Measurements from ENCODE around the gene RBFOX2. TPM values are rescaled to one million over a fixed set of nuclear protein-coding genes. Genes with fewer than 3 reads are reported as not detected.
"Not testable (repeated sequence)": the region's sequence is repeated elsewhere in the genome, so short reads cannot be mapped to it uniquely, and the experiment has no call there.

The RBFOX2 gene
- total RNA-seq, 1 experiment from 2014 or later = 43.3 TPM

DNA sequence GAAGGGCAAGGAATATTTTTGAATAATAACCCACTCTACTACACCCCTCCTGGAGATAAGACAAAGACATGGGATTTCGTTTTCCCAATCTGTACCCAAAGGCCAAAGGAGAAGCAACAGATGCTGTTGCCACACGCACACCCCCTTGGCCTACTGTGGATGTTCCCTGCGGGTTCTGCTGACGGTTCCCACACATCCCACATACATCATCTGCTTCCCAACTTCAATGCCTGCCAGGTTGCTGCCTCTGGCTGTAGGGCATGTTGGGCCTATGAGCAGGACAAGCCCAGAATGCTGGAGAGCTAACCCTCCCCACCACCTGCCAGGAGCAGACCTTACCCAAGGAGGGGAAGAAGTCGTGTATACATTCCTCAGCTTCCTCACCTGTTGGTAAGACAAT is 13.6 kb upstream of the RBFOX2 start:
- no peak for DNase-seq (ENCODE audit: low spot score)

DNA sequence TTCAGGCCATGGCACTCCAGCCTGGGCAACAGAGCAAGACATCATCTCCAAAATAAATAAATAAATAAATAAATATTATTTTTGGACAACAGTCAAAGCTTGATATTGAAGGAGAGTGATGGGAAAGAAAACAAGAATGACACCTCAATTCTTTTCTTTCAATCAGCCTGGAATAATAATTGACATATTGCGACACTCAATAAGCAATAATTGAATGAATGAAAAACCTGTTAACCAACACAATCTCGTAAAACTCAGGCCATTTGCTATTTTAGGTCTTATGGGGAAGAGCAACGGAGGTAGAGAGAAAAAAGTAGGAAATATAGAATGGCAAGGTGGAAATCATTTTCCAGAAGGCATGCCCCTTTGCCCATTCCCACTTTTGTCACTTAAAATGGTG is 10.5 kb upstream of the RBFOX2 start:
- DNase-seq (ENCODE audit: low spot score) = no peak

DNA sequence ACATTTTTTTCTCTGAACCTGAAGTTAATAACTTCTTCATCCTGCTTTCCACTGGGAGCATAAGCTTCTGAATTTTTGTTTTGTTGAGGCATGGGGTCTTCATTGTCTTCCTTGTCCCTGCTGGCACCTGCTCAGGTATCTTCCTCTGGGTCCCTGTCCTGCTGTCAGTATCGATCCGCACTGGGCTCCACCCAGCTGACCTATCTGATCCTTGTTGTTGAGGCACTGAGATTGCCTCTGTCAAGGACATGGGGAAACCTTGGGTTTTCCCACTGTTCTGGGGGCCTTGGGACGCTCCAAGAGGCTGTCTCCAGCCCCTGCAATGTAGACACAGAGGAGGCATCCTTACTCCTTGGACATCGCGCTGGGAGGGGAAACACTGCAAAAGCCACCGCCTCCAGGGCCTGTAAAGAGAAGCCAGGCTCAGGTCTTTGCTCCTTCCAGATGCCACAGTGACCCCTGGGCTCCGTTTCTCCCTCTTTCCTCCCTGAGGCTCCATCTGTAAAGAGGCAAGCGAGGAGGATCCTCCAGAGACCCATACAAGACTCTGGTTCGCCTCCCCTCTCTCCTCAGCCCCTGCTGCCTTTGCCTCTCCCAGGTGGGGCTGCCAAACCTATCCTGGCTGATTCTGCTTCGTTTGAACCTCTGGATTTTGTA is 8.6 kb upstream of the RBFOX2 start:
- DNase-seq (ENCODE audit: low spot score) = no peak

DNA sequence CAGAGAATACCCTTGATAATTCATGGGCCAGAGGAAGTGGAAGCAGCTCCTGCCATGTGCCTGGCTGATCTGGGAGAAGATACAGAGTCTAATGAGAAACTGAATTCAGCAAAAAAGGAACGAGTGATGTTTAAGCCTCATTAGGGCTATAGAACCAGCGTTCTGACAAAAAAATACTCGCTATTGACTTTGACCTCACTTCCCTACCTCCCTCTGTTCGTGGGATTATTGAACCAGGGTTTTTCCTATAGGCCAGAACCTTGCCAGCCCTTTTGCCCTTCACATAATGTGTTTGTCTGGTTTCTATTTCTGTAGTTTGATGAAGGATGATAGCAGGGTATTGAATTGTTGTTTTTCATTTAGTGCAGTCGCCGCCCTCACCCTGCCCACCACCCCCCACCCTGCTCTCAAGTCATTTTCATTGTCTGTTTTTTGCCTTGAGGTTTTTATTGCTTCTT is 7.6 kb upstream of the RBFOX2 start:
- no peak for DNase-seq (ENCODE audit: low spot score)

DNA sequence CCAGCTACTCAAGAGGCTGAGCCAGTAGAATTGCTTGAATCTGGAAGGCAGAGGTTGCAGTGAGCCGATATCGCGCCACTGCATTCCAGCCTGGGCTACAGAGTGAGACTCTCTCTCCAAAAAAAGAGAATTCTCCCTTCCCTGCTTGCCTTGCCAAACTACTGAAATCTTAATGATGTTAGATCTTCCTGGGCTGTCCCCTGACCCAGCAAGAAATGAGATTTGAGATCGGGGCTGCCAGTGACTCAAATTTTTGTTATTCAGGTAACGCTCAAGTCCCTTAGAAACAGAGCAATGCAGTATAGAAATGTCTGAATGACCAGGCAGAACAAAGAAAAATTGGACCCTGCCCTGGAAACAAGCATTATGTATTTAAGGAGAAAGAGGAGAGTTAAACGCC is 4.0 kb upstream of the RBFOX2 start:
- DNase-seq (ENCODE audit: low spot score) = no peak

DNA sequence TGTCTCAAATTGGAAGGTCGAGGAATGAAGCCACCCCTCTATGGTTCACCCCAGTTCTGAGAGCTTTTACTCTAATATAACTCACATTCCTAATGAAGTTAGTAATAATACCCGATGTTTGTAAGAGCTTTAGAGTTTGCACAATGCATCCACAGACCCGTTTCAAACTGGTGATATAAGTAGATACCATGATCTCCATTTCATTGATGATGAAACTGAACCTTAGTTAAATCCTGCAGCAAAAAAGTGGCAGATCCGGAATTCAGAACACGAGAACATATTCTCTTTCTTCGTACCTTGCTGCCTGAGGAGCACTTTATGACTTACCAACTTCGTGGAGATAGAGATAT is 757 bp upstream of the RBFOX2 start:
- no peak for DNase-seq (ENCODE audit: low spot score)

DNA sequence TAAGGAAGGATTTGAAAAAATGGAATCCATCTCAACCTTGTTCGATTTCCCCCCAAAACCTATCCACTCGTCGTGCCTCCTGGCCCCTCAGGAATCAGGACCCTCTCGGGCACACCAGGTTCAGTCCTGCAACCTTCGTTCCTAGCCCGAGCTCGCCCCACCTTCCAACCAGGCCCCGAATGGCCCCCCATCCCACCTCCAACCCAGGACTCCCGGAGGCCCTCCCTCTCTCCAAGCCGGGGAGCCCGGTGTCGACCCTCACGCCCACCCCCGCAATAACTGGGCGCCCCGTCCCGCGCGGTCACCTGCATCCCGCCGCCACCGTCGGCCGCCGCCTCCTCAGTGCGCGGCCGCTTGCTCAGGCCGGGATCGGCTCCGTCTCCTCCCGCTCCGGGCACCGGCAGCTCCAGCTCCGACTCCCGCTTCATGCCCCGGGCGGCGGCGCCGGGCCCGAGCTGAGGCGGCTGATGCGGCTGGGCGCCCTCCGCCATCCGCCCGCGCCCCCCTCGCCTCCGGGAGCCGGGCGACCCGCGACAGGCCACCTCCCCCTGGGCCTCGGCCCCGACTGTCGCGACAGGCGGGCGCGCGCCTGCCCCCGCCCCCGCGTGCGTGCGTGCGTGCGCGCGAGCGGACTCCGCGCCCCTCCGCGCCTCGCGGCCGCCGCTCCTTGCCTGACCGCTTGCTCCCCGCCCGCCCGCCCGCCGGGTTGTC is 534 bp downstream of the RBFOX2 start:
- DNase-seq (ENCODE audit: low spot score) = peak; percentile 25

DNA sequence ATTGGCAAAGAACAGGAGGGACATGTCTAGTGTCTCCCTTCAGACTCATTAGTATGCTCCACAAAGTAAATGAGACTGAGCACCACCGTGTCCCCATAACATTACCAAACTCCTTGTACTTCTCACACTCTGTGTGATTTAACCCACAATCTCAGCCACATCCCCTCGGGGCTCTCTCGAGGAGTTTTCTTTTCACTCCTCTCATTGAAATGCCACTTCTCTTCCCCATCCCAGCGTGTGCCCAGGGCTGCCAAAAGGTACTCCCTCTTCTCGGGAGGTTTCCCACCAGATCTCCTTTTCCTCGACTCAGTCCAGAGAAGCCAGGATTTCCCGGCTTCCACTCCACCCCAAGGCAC is 1.1 kb downstream of the RBFOX2 start:
- DNase-seq (ENCODE audit: low spot score) = peak; percentile 21

DNA sequence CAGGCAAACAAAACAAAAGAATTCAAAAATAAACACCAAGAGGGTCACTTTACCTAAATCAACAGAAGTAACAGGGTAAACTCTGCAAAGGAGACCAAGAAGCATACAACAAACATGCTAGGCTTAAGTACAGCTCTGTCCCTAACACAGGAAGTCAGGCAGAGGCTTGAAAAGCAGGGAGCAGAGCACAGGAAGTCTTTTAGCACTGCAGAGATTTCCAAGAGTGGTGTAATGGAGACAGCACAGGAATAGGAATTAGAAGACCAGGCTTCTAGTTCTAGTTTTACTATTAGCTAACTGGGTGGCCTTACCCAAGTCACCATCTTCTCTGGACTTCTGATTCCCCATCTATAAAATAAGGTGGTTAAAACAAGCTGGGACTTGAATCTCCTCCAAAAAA is 1.9 kb downstream of the RBFOX2 start:
- no peak for DNase-seq (ENCODE audit: low spot score)

DNA sequence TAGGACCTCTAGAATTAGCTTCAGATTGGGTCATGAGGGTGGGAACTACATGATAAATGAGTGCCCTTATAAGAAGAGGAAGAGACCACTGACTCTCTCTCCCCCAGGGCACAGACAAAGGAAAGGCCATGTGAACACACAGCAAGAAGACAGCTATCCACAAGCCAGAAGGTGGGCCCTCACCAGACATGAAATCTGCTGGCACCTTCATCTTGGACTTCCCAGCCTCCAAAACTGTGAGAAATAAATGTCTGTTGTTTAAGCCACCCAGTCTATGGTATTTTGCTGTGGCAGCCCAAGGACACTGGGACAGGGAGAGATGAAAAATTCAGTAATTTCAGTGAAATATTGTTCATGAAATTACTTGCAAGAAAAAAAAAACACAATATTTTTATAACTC is 5.9 kb downstream of the RBFOX2 start:
- no peak for DNase-seq (ENCODE audit: low spot score)

DNA sequence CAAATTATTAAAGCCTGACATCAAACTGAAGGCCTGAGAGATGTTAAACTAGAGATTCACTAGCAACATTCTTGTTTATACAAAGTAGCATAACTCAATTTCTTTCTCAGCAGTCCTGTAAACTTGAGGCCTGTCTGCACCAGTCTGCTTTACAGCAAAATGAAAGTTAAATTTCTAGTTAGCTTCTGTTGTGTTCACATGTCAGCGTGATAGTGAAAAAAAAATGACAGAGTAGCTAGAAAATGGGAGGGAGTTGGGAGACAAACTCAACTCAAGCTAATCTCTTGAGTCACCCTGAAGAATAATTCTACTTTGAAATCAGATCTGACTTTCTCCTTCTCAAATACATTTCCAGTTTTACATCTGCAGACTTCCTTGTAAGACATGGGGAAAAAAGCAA is 6.5 kb downstream of the RBFOX2 start:
- DNase-seq (ENCODE audit: low spot score) = no peak

DNA sequence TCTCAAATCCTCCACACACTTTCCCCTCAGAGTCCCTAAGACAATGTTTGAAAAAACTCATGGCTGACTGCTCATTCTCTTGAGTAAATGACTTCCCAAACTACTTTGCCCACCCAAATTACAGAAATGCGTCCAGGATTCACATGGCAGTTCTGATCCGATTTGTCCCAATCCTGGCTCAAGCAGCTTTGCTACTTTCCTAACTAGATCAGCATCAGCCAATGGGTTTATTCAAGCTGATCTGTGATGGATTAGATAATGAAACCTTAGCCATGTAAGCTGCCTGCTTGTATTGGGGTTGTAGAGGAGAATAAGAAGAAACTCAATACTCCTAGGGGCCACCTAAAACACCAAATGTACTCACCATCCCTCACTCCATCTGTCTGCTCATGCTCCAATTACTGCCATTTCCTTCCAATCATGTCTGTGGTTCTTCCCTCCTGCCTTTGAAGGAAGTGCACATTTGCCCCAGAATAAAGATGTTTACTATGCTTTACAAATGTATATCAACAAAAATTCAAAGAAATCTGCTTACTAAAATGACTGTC is 6.9 kb downstream of the RBFOX2 start:
- DNase-seq (ENCODE audit: low spot score) = no peak

DNA sequence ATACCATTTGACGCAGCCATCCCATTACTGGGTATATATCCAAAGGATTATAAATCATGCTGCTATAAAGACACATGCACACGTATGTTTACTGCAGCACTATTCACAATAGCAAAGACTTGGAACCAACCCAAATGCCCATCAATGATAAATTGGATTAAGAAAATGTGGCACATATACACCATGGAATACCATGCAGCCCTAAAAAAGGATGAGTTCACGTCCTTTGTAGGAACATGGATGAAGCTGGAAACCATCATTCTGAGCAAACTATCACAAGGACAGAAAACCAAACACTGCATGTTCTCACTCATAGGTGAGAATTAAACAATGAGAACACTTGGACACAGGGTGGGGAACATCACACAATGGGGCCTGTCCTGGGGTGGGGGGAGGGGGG is 7.8 kb downstream of the RBFOX2 start:
- DNase-seq (ENCODE audit: low spot score) = not testable (repeated sequence)

DNA sequence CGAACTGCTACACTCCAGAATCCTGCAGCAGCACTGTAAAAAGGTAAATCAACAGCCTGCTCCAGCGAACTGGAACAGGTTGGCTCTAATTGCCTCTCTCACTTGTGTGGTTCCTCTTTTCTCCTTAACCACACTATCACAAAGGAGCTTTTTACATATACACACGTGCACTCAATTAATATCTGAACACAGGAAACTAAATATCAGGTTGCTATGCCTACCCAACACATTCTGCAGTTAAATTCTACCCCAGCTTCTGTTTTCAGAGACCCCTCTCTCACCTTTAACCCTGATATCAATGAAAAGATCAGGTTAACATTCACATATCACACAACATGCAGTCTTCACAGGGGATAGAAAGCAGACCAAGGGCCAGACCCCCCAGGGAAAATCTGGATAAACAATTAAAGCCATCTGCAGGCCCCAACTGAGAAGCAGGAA is 11.0 kb downstream of the RBFOX2 start:
- no peak for DNase-seq (ENCODE audit: low spot score)

DNA sequence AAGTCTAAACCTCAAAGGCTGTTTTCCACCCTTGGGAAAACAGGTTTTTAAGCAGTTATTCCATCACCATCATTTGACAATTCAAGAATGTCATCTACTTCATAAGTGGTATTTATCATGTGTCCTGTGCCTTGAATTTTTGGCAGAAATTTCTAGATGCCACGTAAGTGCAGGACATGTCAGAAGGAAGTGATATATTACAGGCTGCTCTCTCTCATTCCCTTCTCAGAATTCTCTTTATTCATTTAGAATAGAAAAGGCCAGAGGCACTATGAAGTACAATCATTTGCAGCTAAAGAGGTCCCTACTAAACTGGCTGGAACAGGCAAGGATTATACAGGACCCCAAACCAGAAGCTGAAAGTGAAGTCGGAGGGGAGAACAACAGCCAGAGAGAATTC is 11.9 kb downstream of the RBFOX2 start:
- no peak for DNase-seq (ENCODE audit: low spot score)

DNA sequence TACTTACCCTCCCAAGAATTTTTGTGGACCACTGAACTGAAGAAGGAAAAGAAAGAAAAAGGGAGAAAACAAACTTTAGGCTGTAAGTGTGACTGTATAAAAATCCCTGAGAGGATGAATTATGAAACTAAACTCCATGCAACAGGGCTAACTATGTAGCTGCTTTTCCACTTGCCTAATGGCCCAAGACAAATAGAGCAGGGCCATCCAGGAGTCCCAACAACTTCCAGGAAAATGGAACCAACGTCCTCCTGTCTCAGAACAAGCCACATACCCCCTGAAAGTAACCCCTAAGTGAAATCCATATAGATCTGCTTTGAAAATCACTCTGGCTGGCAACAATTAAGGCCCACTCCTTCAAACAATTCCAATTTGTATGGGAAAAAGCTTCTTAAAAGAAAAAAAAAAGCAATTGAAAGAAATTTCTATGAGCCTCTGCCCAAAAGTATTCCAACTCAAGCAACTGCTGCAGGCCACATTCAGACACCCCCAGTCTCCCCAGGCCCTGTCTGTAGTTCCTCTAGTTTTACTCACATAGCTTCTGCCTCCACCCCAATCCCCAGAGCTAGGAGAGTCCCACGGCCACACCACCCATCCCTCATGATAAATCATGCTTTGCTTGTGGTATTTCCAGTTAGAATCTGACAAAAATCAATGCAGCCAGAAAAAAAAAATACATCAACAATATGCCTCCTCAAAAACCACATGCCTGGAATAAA is 12.7 kb downstream of the RBFOX2 start:
- no peak for DNase-seq (ENCODE audit: low spot score)

DNA sequence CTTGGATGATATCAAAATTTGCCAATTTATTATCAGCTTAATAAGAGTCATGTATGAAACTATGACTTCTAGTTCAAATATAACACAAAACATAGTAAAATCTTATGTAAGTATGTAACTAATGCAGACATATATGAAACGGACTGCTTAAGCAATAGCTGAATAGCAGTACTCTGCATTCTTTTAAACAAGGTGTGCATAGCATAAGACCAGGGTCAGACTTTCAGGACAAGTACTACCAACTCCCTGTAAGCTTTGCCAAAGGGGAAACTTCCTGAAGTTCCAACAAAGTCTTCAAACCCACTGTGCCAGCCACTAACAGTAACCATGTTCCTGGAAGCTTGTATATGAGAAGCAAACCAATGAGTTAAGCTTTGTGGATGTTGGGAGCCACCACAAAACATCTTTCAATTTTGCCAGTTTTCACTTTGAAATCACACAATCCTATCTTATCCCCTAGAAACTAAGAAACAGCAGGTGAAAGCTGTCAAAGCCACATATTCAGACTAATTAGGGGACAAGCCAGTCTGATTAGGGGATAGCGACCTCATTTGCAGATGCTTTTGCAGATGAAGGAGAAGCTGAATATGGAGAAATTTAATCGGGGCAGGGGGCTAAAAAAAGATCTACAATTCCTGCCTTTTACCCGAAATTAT is 13.3 kb downstream of the RBFOX2 start:
- DNase-seq (ENCODE audit: low spot score) = no peak

DNA sequence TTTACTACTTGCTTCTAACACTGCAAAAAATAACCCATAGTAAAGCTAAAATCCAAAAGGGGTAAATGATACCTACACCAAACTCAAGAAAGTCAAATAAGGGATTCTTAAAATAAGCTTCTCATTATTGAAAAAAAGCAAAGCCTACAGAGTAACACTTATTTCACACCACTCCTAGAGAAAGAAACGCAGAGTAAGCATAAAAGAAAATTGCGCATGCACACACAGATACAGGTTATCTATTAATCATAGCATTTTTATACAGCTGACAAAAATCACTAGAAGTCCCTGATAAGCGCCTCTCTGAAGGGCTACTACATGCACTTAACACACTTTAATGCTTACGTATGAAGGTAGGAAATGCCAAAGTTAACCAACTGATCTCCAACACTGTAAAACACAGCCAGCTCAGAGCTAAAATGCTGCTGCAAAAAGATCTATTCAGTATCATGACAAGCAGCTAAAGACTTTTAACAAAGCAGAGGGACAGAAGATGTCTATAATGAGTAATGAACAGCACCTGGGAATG is 14.0 kb downstream of the RBFOX2 start:
- no peak for DNase-seq (ENCODE audit: low spot score)

DNA sequence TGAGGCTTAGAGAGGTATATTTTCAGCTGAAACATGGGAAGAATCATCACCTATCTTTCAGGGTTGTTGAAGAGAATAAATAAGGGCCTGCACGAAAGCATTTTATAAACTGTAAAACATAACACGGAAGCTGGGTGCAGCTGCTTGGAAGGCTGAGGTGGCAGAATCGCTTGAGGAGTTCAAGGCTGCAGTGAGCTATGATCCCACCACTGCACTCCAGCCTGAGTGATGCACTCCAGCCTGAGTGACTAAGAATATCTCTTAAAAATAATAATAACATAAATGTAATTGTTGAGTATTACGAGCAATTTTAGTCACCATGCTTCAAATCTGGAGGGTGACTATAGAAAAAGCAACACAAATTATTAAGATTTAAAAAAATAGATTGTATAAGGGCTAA is 16.3 kb downstream of the RBFOX2 start:
- no peak for DNase-seq (ENCODE audit: low spot score)

DNA sequence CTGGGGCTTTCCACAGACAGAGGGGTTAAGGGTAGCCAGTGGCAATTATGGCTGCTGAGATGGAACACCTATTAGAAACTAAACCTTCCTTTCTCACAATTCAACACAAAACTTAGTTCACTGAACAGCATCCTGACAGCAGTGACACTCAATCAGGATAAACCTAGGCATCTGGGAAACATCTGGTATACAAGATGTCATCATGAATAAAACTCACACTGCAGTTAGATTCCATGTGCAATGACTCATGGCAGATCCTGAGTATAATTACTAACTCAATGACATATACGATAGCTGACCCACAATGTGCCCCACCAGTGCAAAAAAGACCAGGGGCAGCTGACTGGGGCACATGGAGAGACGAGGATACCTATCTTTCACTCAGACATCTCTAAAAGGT is 17.7 kb downstream of the RBFOX2 start:
- DNase-seq (ENCODE audit: low spot score) = no peak

DNA sequence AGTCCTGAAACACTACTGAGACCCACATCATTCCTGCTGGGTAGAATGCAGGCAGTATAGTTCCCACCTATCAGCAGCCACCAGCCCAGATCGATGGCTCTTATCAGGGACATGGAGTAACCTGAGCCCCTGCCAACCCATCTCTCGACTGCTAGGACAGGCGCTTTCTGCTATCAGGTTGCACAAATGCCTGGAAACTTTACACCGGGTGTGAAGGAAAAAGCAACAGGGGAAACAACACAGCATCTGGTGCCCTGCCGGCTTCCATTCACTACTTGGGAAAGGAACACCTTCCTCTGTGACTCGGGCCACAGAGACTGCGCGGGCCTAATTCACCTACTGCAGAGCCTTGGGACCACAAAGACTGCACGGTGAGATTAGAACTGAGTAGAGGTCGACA is 18.5 kb downstream of the RBFOX2 start:
- DNase-seq (ENCODE audit: low spot score) = no peak

DNA sequence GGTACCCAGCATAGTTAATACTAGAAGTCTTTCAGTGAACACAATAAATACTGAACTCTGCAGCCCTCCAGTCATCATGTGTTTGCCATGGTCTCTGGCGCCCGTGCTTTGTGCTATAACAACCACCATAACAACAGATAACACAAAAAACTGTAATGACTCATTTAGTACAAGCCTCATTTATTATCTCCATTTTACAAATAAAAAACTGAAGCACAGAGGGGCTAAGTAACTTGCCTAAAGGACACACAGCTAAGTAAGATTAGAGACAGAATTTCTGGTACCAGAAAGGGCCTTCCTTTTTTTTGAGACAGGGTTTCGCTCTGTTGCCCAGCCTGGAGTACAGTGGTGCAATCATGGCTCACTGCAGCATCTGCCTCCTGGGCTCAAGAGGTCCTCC is 19.5 kb downstream of the RBFOX2 start:
- no peak for DNase-seq (ENCODE audit: low spot score)

Measured in HT-29 (cell line).